Peyer's patch (tissue), 4 donors: Measurements from ENCODE around the gene HSPA1A.
"Not testable (repeated sequence)": the region's sequence is repeated elsewhere in the genome, so short reads cannot be mapped to it uniquely, and the experiment has no call there.

Source experiments
- POLR2A ChIP-seq, 2 donors: fragments of 450-650 bp; IDR thresholded peaks; one replicate each; pipeline ENCODE4 v1.5.1; 2017; ENCODE audit warnings: antibody characterized with exemption in 2 of 2, mild to moderate bottlenecking in 2 of 2, moderate library complexity in 2 of 2
- TF ChIP-seq, protein P1 (sequence below), 6 experiments: fragments of 450-650 bp in 4 of 6; fragments of 200-600 bp in 2 of 6; sonication (generic) in 1 of 6; IDR thresholded peaks; one replicate each; pipeline ENCODE4 v1.5.1; 2017 to 2019; ENCODE audit warnings: antibody characterized with exemption in 6 of 6, mild to moderate bottlenecking in 3 of 6, moderate library complexity in 1 of 6

- TF ChIP-seq POLR2A (IDR thresholded peaks at IDR 0.05) = not testable (repeated sequence)
- TF ChIP-seq, protein P1, sequence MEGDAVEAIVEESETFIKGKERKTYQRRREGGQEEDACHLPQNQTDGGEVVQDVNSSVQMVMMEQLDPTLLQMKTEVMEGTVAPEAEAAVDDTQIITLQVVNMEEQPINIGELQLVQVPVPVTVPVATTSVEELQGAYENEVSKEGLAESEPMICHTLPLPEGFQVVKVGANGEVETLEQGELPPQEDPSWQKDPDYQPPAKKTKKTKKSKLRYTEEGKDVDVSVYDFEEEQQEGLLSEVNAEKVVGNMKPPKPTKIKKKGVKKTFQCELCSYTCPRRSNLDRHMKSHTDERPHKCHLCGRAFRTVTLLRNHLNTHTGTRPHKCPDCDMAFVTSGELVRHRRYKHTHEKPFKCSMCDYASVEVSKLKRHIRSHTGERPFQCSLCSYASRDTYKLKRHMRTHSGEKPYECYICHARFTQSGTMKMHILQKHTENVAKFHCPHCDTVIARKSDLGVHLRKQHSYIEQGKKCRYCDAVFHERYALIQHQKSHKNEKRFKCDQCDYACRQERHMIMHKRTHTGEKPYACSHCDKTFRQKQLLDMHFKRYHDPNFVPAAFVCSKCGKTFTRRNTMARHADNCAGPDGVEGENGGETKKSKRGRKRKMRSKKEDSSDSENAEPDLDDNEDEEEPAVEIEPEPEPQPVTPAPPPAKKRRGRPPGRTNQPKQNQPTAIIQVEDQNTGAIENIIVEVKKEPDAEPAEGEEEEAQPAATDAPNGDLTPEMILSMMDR (IDR thresholded peaks at IDR 0.05) = not testable (repeated sequence)
Observed at GRCh38 chr6:31851980-31852718, 36.8 kb downstream of the HSPA1A start.
